BLaER1 (cell line): ENCODE measurements around the gene KCNB1.

ENCODE experiments used
- H3K27ac ChIP-seq: shearing (Covaris generic); formaldehyde crosslinking; 2 replicates; pipeline ENCODE4 v1.8.1; 2022
- H3K27me3 ChIP-seq: shearing (Covaris generic); formaldehyde crosslinking; 2 replicates; pipeline ENCODE4 v1.8.1; 2022
- H3K36me3 ChIP-seq: shearing (Covaris generic); formaldehyde crosslinking; 2 replicates; pipeline ENCODE4 v1.8.1; 2022
- H3K4me1 ChIP-seq: shearing (Covaris generic); formaldehyde crosslinking; 2 replicates; pipeline ENCODE4 v1.8.1; 2022
- H3K4me2 ChIP-seq: shearing (Covaris generic); formaldehyde crosslinking; 2 replicates; pipeline ENCODE4 v1.8.1; 2022
- H3K4me3 ChIP-seq: shearing (Covaris generic); formaldehyde crosslinking; 2 replicates; pipeline ENCODE4 v1.8.1; 2022
- H3K9ac ChIP-seq: shearing (Covaris generic); formaldehyde crosslinking; 2 replicates; pipeline ENCODE4 v1.8.1; 2022
- H3K9me3 ChIP-seq: shearing (Covaris generic); formaldehyde crosslinking; 2 replicates; pipeline ENCODE4 v1.8.1; 2022
- H4K20me1 ChIP-seq: shearing (Covaris generic); formaldehyde crosslinking; 2 replicates; pipeline ENCODE4 v1.8.1; 2022
- Cebpa-rat ChIP-seq: shearing (Covaris generic); IDR thresholded peaks from 2 replicates; pipeline ENCODE4 v1.8.1; 2022

Gene KCNB1

GRCh38 chr20:49477200-49477599, 5.3 kb downstream of the KCNB1 start:
- no peak for TF ChIP-seq Cebpa-rat
- Histone ChIP-seq H3K4me1 (no peaks in the 10 kb centered on the region), H3K27me3 (0 out of 2 replicates have a peak, but pooled peaks cover 3% of the 10 kb centered on the region), H3K4me3 (no peak overlapping the region), H3K9ac (no peak overlapping the region), H3K9me3 (no peaks in the 10 kb centered on the region), H3K4me2 (no peak overlapping the region), H3K36me3 (no peaks in the 10 kb centered on the region), H3K27ac (no peak overlapping the region), H4K20me1 (peaks cover 21% of the 10 kb centered on the region; the same call in 1 of the 2 replicates)

- no peak overlapping the region for H3K27ac ChIP-seq
- H3K9ac ChIP-seq, result no peak overlapping the region
- H3K36me3 ChIP-seq, result no peaks in the 10 kb centered on the region
- H3K9me3 ChIP-seq, result no peaks in the 10 kb centered on the region
- H4K20me1 ChIP-seq, result peaks cover 12% of the 10 kb centered on the region; the same call in 1 of the 2 replicates
- no peak for TF ChIP-seq Cebpa-rat
- no peak overlapping the region for H3K4me2 ChIP-seq
- no peaks in the 10 kb centered on the region for H3K27me3 ChIP-seq
- H3K4me3 ChIP-seq, result no peak overlapping the region
- H3K4me1 ChIP-seq, result no peaks in the 10 kb centered on the region
These were observed 6.5 kb downstream of the KCNB1 start for GRCh38 chr20:49476016-49476355.

GRCh38 chr20:49475292-49476015, 7.0 kb downstream of the KCNB1 start:
- Histone ChIP-seq H3K9me3 (no peaks in the 10 kb centered on the region), H3K27ac (no peak overlapping the region), H3K4me2 (no peak overlapping the region), H4K20me1 (peaks cover 7% of the 10 kb centered on the region; the same call in 1 of the 2 replicates), H3K9ac (no peak overlapping the region), H3K4me3 (no peak overlapping the region), H3K27me3 (no peaks in the 10 kb centered on the region), H3K4me1 (no peaks in the 10 kb centered on the region), H3K36me3 (no peaks in the 10 kb centered on the region)
- TF ChIP-seq Cebpa-rat, result no peak

GRCh38 chr20:49471397-49471796, 11.1 kb downstream of the KCNB1 start:
- no peak overlapping the region for H3K4me2 ChIP-seq
- H3K4me3 ChIP-seq, result no peak overlapping the region
- H3K27me3 ChIP-seq, result no peaks in the 10 kb centered on the region
- H3K9me3 ChIP-seq, result no peaks in the 10 kb centered on the region
- no peak overlapping the region for H3K27ac ChIP-seq
- no peak for TF ChIP-seq Cebpa-rat
- H3K4me1 ChIP-seq, result no peaks in the 10 kb centered on the region
- H4K20me1 ChIP-seq, result no peaks in the 10 kb centered on the region
- H3K9ac ChIP-seq, result no peak overlapping the region
- H3K36me3 ChIP-seq, result no peaks in the 10 kb centered on the region

- Histone ChIP-seq H3K27ac (no peak overlapping the region), H3K9me3 (no peaks in the 10 kb centered on the region), H4K20me1 (no peaks in the 10 kb centered on the region), H3K4me2 (no peak overlapping the region), H3K36me3 (no peaks in the 10 kb centered on the region), H3K4me3 (no peak overlapping the region), H3K9ac (no peak overlapping the region), H3K4me1 (no peaks in the 10 kb centered on the region), H3K27me3 (no peaks in the 10 kb centered on the region)
- no peak for TF ChIP-seq Cebpa-rat
These were observed 11.5 kb downstream of the KCNB1 start for GRCh38 chr20:49470922-49471321.

- Histone ChIP-seq H4K20me1 (no peaks in the 10 kb centered on the region), H3K27ac (no peak overlapping the region), H3K27me3 (no peaks in the 10 kb centered on the region), H3K4me3 (no peak overlapping the region), H3K4me1 (no peaks in the 10 kb centered on the region), H3K4me2 (no peak overlapping the region), H3K36me3 (no peaks in the 10 kb centered on the region), H3K9me3 (no peaks in the 10 kb centered on the region), H3K9ac (no peak overlapping the region)
- no peak for TF ChIP-seq Cebpa-rat
These were observed 13.4 kb downstream of the KCNB1 start for GRCh38 chr20:49469060-49469459.

- H4K20me1 ChIP-seq, result no peaks in the 10 kb centered on the region
- no peak overlapping the region for H3K27ac ChIP-seq
- H3K4me1 ChIP-seq, result no peaks in the 10 kb centered on the region
- H3K27me3 ChIP-seq, result no peaks in the 10 kb centered on the region
- no peak for TF ChIP-seq Cebpa-rat
- no peaks in the 10 kb centered on the region for H3K9me3 ChIP-seq
- H3K4me3 ChIP-seq, result no peak overlapping the region
- H3K9ac ChIP-seq, result no peak overlapping the region
- H3K4me2 ChIP-seq, result no peak overlapping the region
- no peaks in the 10 kb centered on the region for H3K36me3 ChIP-seq
These were observed 14.1 kb downstream of the KCNB1 start for GRCh38 chr20:49468412-49468811.

- Histone ChIP-seq H3K4me2 (no peak overlapping the region), H3K9me3 (no peaks in the 10 kb centered on the region), H3K9ac (no peak overlapping the region), H3K4me3 (no peak overlapping the region), H3K27me3 (no peaks in the 10 kb centered on the region), H4K20me1 (no peaks in the 10 kb centered on the region), H3K4me1 (no peaks in the 10 kb centered on the region), H3K36me3 (no peaks in the 10 kb centered on the region), H3K27ac (no peak overlapping the region)
- no peak for TF ChIP-seq Cebpa-rat
These were observed 16.2 kb downstream of the KCNB1 start for GRCh38 chr20:49466114-49466912.

GRCh38 chr20:49464556-49464955, 17.9 kb downstream of the KCNB1 start:
- H3K4me1 ChIP-seq, result no peaks in the 10 kb centered on the region
- no peak overlapping the region for H3K27ac ChIP-seq
- no peak for TF ChIP-seq Cebpa-rat

GRCh38 chr20:49462626-49463025, 19.8 kb downstream of the KCNB1 start:
- TF ChIP-seq Cebpa-rat, result no peak
- Histone ChIP-seq H3K4me1 (no peaks in the 10 kb centered on the region), H3K27me3 (no peaks in the 10 kb centered on the region), H3K9ac (no peak overlapping the region), H3K9me3 (no peaks in the 10 kb centered on the region), H3K4me3 (no peak overlapping the region), H3K4me2 (no peak overlapping the region), H3K27ac (no peak overlapping the region), H3K36me3 (no peaks in the 10 kb centered on the region), H4K20me1 (no peaks in the 10 kb centered on the region)

More at GRCh38 chr20:49464556-49464955, 17.9 kb downstream of the KCNB1 start:
- no peaks in the 10 kb centered on the region for H4K20me1 ChIP-seq
- no peaks in the 10 kb centered on the region for H3K36me3 ChIP-seq
- no peak overlapping the region for H3K9ac ChIP-seq
- no peak overlapping the region for H3K4me3 ChIP-seq
- H3K4me2 ChIP-seq, result no peak overlapping the region
- no peaks in the 10 kb centered on the region for H3K9me3 ChIP-seq
- no peaks in the 10 kb centered on the region for H3K27me3 ChIP-seq
